HepG2 (cell line): Measurements from ENCODE around the gene SHF.

Experiments used
- KAT7 ChIP-seq: IDR thresholded peaks from 2 replicates; pipeline ENCODE4 v1.6.1; 2018; ENCODE audit warnings: borderline replicate concordance, missing compliant biosample characterization
- KLF13 ChIP-seq: sonication (generic); formaldehyde crosslinking; IDR thresholded peaks from 2 replicates; pipeline ENCODE4 v1.4.0; 2020; ENCODE audit warnings: mild to moderate bottlenecking, missing genetic modification reagents
- NKX3-1 ChIP-seq: sonication (generic); formaldehyde crosslinking; IDR thresholded peaks from 2 replicates; pipeline ENCODE4 v1.5.0; 2020; ENCODE audit warnings: missing genetic modification reagents
- PHF8 ChIP-seq: sonication (generic); formaldehyde crosslinking; IDR thresholded peaks from 2 replicates; pipeline ENCODE4 v1.5.0; 2020; ENCODE audit warnings: missing genetic modification reagents
- POLR2A ChIP-seq, 2 experiments: IDR thresholded peaks; 2 replicates each; pipeline ENCODE4 v1.6.1; 2011; ENCODE audit warnings: low read depth in 2 of 2, low read length in 2 of 2, mild to moderate bottlenecking in 1 of 2, moderate library complexity in 1 of 2; ENCODE audit not compliant: insufficient read depth in 1 of 2
- PPARG ChIP-seq: conservative IDR thresholded peaks from 2 replicates; pipeline ENCODE4 v1.6.1; 2016; ENCODE audit warnings: missing biosample characterization, missing genetic modification reagents
- RXRA ChIP-seq: sonication (generic); formaldehyde crosslinking; IDR thresholded peaks from 2 replicates; pipeline ENCODE4 v1.5.1; 2020; ENCODE audit warnings: missing genetic modification reagents
- USF2 ChIP-seq, 2 experiments: sonication (generic) in 1 of 2; formaldehyde crosslinking in 1 of 2; IDR thresholded peaks; 2 replicates each; pipeline versions ENCODE4 v1.5.1 to v1.6.1; 2011 to 2020; ENCODE audit warnings: borderline replicate concordance in 1 of 2, low read depth in 1 of 2, low read length in 1 of 2, mild to moderate bottlenecking in 1 of 2, missing genetic modification reagents in 1 of 2, moderate library complexity in 1 of 2
- ZNF235 ChIP-seq: sonication (generic); formaldehyde crosslinking; IDR thresholded peaks from 2 replicates; pipeline ENCODE4 v1.8.1; 2023; ENCODE audit warnings: mild to moderate bottlenecking, missing genetic modification reagents, borderline replicate concordance
- TF ChIP-seq, protein P1 (sequence below): sonication (generic); formaldehyde crosslinking; IDR thresholded peaks from 2 replicates; pipeline ENCODE4 v1.4.0; 2020; ENCODE audit warnings: missing genetic modification reagents, borderline replicate concordance

DNA sequence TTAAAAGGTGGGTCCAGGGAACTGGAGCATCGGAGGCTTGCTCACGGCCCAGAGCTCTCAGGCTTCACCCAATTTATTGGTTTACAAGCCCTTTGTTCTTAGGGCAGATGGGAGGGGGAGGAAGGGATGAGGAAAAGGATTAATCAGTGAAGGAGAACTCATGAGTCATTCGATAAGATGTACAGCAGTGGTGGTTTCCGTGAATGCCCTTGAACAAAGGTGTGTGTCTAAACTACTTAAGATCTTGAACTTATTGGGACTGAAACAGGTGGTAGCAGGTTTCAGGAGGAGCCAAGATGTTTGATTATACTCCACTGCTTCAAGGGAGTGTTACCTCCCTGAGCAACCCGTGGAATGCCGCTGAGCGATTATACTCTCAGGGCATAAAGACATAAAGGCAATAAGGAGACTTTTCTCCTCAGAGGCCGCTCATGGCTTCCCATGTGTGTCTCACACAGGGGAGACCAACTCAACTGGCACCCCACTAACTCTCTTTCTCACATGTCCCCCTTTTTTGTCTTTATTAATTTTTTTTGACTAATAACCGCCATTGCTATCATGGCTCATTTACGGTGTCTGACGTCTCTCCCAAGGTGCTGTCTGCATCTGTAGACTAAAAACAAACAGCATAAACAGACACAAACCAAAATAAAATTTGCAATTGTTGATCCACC lies 46.9 kb upstream of the SHF start:
- TF ChIP-seq, protein P1, sequence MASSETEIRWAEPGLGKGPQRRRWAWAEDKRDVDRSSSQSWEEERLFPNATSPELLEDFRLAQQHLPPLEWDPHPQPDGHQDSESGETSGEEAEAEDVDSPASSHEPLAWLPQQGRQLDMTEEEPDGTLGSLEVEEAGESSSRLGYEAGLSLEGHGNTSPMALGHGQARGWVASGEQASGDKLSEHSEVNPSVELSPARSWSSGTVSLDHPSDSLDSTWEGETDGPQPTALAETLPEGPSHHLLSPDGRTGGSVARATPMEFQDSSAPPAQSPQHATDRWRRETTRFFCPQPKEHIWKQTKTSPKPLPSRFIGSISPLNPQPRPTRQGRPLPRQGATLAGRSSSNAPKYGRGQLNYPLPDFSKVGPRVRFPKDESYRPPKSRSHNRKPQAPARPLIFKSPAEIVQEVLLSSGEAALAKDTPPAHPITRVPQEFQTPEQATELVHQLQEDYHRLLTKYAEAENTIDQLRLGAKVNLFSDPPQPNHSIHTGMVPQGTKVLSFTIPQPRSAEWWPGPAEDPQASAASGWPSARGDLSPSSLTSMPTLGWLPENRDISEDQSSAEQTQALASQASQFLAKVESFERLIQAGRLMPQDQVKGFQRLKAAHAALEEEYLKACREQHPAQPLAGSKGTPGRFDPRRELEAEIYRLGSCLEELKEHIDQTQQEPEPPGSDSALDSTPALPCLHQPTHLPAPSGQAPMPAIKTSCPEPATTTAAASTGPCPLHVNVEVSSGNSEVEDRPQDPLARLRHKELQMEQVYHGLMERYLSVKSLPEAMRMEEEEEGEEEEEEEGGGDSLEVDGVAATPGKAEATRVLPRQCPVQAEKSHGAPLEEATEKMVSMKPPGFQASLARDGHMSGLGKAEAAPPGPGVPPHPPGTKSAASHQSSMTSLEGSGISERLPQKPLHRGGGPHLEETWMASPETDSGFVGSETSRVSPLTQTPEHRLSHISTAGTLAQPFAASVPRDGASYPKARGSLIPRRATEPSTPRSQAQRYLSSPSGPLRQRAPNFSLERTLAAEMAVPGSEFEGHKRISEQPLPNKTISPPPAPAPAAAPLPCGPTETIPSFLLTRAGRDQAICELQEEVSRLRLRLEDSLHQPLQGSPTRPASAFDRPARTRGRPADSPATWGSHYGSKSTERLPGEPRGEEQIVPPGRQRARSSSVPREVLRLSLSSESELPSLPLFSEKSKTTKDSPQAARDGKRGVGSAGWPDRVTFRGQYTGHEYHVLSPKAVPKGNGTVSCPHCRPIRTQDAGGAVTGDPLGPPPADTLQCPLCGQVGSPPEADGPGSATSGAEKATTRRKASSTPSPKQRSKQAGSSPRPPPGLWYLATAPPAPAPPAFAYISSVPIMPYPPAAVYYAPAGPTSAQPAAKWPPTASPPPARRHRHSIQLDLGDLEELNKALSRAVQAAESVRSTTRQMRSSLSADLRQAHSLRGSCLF: no peak
- no peak for TF ChIP-seq POLR2A (IDR thresholded peaks at IDR 0.05; ENCODE audit: insufficient read depth in 1 of 2, low read depth in 2 of 2, low read length in 2 of 2)
- no peak for TF ChIP-seq KAT7
- TF ChIP-seq PPARG: no peak
- TF ChIP-seq USF2 (IDR thresholded peaks at IDR 0.05; ENCODE audit: low read depth, low read length): no peak
- TF ChIP-seq USF2 (CRISPR knock-in tag; IDR thresholded peaks at IDR 0.05; ENCODE audit: borderline replicate concordance): no peak
- no peak for TF ChIP-seq NKX3-1 (CRISPR knock-in tag)
- TF ChIP-seq KLF13 (CRISPR knock-in tag): no peak
- no peak for TF ChIP-seq ZNF235 (CRISPR knock-in tag)
- no peak for TF ChIP-seq PHF8
- no peak for TF ChIP-seq RXRA (CRISPR knock-in tag)
